HepG2 (cell line): Measurements from ENCODE around the gene RBCK1. TPM values are rescaled to one million over a fixed set of nuclear protein-coding genes. Genes with fewer than 3 reads are reported as not detected.
A peak's percentile ranks its signal among the peaks of the same experiment; 100 is the strongest.

Source experiments
- AGO2 ChIP-seq: fragments of 200-400 bp; formaldehyde crosslinking; optimal IDR thresholded peaks from 2 replicates; pipeline ENCODE3; 2017; ENCODE audit warnings: mild to moderate bottlenecking, low read depth, low read length, moderate library complexity
- ARNTL ChIP-seq: sonication (generic); formaldehyde crosslinking; IDR thresholded peaks from 2 replicates; pipeline ENCODE4 v1.4.0; 2020; ENCODE audit warnings: mild to moderate bottlenecking, missing genetic modification reagents
- CEBPB ChIP-seq: IDR thresholded peaks from 2 replicates; pipeline ENCODE4 v1.6.1; 2011; ENCODE audit warnings: low read depth, low read length, improper control_type of control experiment, borderline replicate concordance
- DR1 ChIP-seq: sonication (generic); formaldehyde crosslinking; IDR thresholded peaks from 2 replicates; pipeline ENCODE4 v1.8.0; 2021; ENCODE audit warnings: mild to moderate bottlenecking, missing genetic modification reagents, inconsistent platforms
- EP300 ChIP-seq, 3 experiments: sonication (generic) in 1 of 3; formaldehyde crosslinking in 1 of 3; IDR thresholded peaks; 2 replicates each; pipeline versions ENCODE4 v1.5.1 to v1.6.1; 2011 to 2020; ENCODE audit warnings: low read depth in 2 of 3, low read length in 2 of 3, borderline replicate concordance in 1 of 3, improper control_type of control experiment in 1 of 3, mild to moderate bottlenecking in 1 of 3, missing genetic modification reagents in 1 of 3, moderate library complexity in 1 of 3
- ERF ChIP-seq: IDR thresholded peaks from 2 replicates; pipeline ENCODE4 v1.6.1; 2018; ENCODE audit warnings: missing biosample characterization, missing genetic modification reagents
- GATAD1 ChIP-seq: IDR thresholded peaks from 2 replicates; pipeline ENCODE4 v1.6.1; 2016; ENCODE audit warnings: missing genetic modification reagents, missing compliant biosample characterization
- HNF4G ChIP-seq, 2 experiments: sonication (generic) in 1 of 2; formaldehyde crosslinking in 1 of 2; IDR thresholded peaks; 2 replicates each; pipeline versions ENCODE4 v1.4.0 to v1.6.1; 2011 to 2020; ENCODE audit warnings: borderline replicate concordance in 2 of 2, low read depth in 2 of 2, mild to moderate bottlenecking in 2 of 2, low read length in 1 of 2, missing genetic modification reagents in 1 of 2, moderate library complexity in 1 of 2
- RAD51 ChIP-seq: fragments of 450-650 bp; IDR thresholded peaks from 2 replicates; pipeline ENCODE4 v1.6.1; 2016; ENCODE audit warnings: borderline replicate concordance
- RORA ChIP-seq: sonication (generic); formaldehyde crosslinking; IDR thresholded peaks from 2 replicates; pipeline ENCODE4 v1.5.0; 2020; ENCODE audit warnings: mild to moderate bottlenecking, missing genetic modification reagents, moderate library complexity
- SAFB2 ChIP-seq: sonication (generic); formaldehyde crosslinking; IDR thresholded peaks from 2 replicates; pipeline ENCODE4 v1.5.1; 2020; ENCODE audit warnings: missing genetic modification reagents, low read depth, mild to moderate bottlenecking, borderline replicate concordance
- SALL1 ChIP-seq: sonication (generic); formaldehyde crosslinking; IDR thresholded peaks from 2 replicates; pipeline ENCODE4 v1.8.0; 2022; ENCODE audit warnings: mild to moderate bottlenecking, missing genetic modification reagents
- SRY ChIP-seq: sonication (generic); formaldehyde crosslinking; IDR thresholded peaks from 2 replicates; pipeline ENCODE4 v1.8.0; 2022; ENCODE audit warnings: mild to moderate bottlenecking, missing genetic modification reagents
- TAF15 ChIP-seq: fragments of 200-400 bp; formaldehyde crosslinking; IDR thresholded peaks from one replicate; pipeline ENCODE4 v1.6.1; 2018; ENCODE audit warnings: mild to moderate bottlenecking, low read depth, low read length; ENCODE audit not compliant: poor library complexity, severe bottlenecking
- ZNF224 ChIP-seq: sonication (generic); formaldehyde crosslinking; IDR thresholded peaks from 2 replicates; pipeline ENCODE4 v1.5.0; 2020; ENCODE audit warnings: mild to moderate bottlenecking, missing genetic modification reagents
- ZNF292 ChIP-seq: sonication (generic); formaldehyde crosslinking; IDR thresholded peaks from 2 replicates; pipeline ENCODE4 v1.8.1; 2022; ENCODE audit warnings: mild to moderate bottlenecking, low read depth, missing genetic modification reagents, borderline replicate concordance
- ZNF33A ChIP-seq: sonication (generic); formaldehyde crosslinking; IDR thresholded peaks from 2 replicates; pipeline ENCODE4 v1.5.1; 2020; ENCODE audit warnings: missing genetic modification reagents, mild to moderate bottlenecking, moderate library complexity, borderline replicate concordance
- ZNF350 ChIP-seq: sonication (generic); formaldehyde crosslinking; IDR thresholded peaks from 2 replicates; pipeline ENCODE4 v1.4.0; 2020; ENCODE audit warnings: mild to moderate bottlenecking, low read depth, missing genetic modification reagents, borderline replicate concordance
- ZNF44 ChIP-seq: sonication (generic); formaldehyde crosslinking; IDR thresholded peaks from 2 replicates; pipeline ENCODE4 v1.5.1; 2020; ENCODE audit warnings: mild to moderate bottlenecking, missing genetic modification reagents
- ZNF468 ChIP-seq: sonication (generic); formaldehyde crosslinking; IDR thresholded peaks from 2 replicates; pipeline ENCODE4 v1.8.0; 2022; ENCODE audit warnings: mild to moderate bottlenecking, moderate library complexity, missing genetic modification reagents
- ZNF510 ChIP-seq: sonication (generic); formaldehyde crosslinking; IDR thresholded peaks from 2 replicates; pipeline ENCODE4 v1.4.0; 2020; ENCODE audit warnings: low read depth, mild to moderate bottlenecking, missing genetic modification reagents
- ZNF83 ChIP-seq: sonication (generic); formaldehyde crosslinking; IDR thresholded peaks from 2 replicates; pipeline ENCODE4 v1.4.0; 2020; ENCODE audit warnings: missing genetic modification reagents, mild to moderate bottlenecking, borderline replicate concordance
- polyA plus RNA-seq, 8 experiments: library from polyadenylated mRNA; depleted of rRNA in 3 of 8; stranded (reverse) in 7 of 8; unstranded in 1 of 8; fragments of >200 nt; fragmentation: Illumina TruSeq in 4 of 8; extraction: Trizol in 4 of 8; gene quantifications; 2 replicates each; pipeline versions ENCODE4 v1.2.1 to v1.2.3, GENCODE V29; 2011 to 2016; ENCODE audit warnings: low read depth in 4 of 8, missing spikeins in 1 of 8, mixed read lengths in 1 of 8; ENCODE audit not compliant: insufficient read depth in 1 of 8
- total RNA-seq, 5 experiments: library from RNA; depleted of rRNA; stranded (reverse); fragments of >200 nt; fragmentation: Illumina TruSeq; extraction: Trizol; gene quantifications; 2 replicates each; pipeline ENCODE4 v1.2.3, GENCODE V29; 2016; ENCODE audit warnings: low read depth in 1 of 5
- TF ChIP-seq, protein P1 (sequence below): sonication (generic); formaldehyde crosslinking; IDR thresholded peaks from 2 replicates; pipeline ENCODE4 v1.4.0; 2020; ENCODE audit warnings: missing genetic modification reagents, borderline replicate concordance
- TF ChIP-seq, protein P2 (sequence below): IDR thresholded peaks from 2 replicates; pipeline ENCODE4 v1.6.1; 2018; ENCODE audit warnings: missing genetic modification reagents, mild to moderate bottlenecking, missing compliant biosample characterization

The RBCK1 gene
- total and polyA plus RNA-seq, 2 of the 13 experiments (the other 11 are each of a cell fraction or from before 2014, with no cell fraction given), result 149 to 215 TPM

DNA sequence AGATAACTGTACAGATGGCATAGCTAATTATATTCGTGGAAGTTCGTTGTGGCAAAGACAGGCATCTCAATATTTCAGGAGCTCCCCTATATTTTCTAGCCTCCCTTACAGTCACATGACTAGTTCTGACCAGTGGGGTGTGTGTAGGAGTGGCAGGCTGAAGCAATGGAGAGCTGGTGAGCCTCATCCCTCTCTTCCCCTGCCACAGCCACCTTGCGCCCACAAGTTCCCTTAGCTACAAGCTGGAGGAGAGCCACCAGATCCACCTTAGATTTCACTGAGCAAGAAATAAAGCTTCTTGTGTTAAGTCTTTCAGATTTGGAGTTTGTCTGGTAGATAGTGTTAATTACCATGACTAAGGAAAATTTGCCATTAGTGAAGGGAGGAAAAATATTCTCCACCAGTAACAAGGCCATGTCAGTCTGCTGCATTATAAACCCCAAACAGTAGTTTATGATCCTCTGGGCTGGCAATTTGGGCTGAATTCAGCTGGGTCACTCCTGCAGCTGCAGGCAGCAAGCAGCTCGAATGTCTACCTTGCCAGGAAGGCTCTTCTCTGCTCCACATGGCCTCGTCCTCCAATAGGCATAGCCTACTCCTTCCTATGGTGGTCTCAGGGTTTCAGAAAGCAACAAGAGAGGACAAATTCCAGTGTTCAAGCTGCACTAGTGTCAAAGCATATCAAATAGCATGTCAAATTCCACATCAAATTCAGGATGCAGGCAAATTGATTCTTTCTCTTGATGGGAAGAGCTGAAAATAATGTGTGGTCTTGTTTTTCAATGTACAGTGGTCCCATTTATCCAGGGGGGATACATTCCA, 7.4 kb upstream of the RBCK1 start (continued):
- no peak for TF ChIP-seq HNF4G (IDR thresholded peaks at IDR 0.05; ENCODE audit: borderline replicate concordance, low read depth, low read length)
- TF ChIP-seq HNF4G (CRISPR knock-in tag; IDR thresholded peaks at IDR 0.05; ENCODE audit: borderline replicate concordance, low read depth), result peak; percentile 37; the same call in 1 of the 2 replicates
- TF ChIP-seq ZNF44 (CRISPR knock-in tag), result no peak
- TF ChIP-seq SAFB2, result no peak
- TF ChIP-seq, protein P1, sequence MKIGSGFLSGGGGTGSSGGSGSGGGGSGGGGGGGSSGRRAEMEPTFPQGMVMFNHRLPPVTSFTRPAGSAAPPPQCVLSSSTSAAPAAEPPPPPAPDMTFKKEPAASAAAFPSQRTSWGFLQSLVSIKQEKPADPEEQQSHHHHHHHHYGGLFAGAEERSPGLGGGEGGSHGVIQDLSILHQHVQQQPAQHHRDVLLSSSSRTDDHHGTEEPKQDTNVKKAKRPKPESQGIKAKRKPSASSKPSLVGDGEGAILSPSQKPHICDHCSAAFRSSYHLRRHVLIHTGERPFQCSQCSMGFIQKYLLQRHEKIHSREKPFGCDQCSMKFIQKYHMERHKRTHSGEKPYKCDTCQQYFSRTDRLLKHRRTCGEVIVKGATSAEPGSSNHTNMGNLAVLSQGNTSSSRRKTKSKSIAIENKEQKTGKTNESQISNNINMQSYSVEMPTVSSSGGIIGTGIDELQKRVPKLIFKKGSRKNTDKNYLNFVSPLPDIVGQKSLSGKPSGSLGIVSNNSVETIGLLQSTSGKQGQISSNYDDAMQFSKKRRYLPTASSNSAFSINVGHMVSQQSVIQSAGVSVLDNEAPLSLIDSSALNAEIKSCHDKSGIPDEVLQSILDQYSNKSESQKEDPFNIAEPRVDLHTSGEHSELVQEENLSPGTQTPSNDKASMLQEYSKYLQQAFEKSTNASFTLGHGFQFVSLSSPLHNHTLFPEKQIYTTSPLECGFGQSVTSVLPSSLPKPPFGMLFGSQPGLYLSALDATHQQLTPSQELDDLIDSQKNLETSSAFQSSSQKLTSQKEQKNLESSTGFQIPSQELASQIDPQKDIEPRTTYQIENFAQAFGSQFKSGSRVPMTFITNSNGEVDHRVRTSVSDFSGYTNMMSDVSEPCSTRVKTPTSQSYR (CRISPR knock-in tag), result no peak
- no peak for TF ChIP-seq ZNF510
- TF ChIP-seq, protein P2, sequence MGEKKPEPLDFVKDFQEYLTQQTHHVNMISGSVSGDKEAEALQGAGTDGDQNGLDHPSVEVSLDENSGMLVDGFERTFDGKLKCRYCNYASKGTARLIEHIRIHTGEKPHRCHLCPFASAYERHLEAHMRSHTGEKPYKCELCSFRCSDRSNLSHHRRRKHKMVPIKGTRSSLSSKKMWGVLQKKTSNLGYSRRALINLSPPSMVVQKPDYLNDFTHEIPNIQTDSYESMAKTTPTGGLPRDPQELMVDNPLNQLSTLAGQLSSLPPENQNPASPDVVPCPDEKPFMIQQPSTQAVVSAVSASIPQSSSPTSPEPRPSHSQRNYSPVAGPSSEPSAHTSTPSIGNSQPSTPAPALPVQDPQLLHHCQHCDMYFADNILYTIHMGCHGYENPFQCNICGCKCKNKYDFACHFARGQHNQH (CRISPR knock-in tag), result peak; percentile 48; the same call in 1 of the 2 replicates
- no peak for TF ChIP-seq ZNF33A (CRISPR knock-in tag)
- peak; percentile 92 for TF ChIP-seq SRY (CRISPR knock-in tag)
- no peak for TF ChIP-seq TAF15
- TF ChIP-seq DR1 (CRISPR knock-in tag), result no peak
- TF ChIP-seq ZNF468, result peak; percentile 62; the same call in 1 of the 2 replicates
- TF ChIP-seq GATAD1 (CRISPR knock-in tag), result peak; percentile 50
- no peak; the same call in 1 of the 2 replicates for TF ChIP-seq ZNF224 (CRISPR knock-in tag)
- peak; percentile 61; the same call in 1 of the 2 replicates for TF ChIP-seq RAD51
- TF ChIP-seq RORA (CRISPR knock-in tag), result no peak
- peak; percentile 67 for TF ChIP-seq ERF (CRISPR knock-in tag)
- TF ChIP-seq AGO2, result peak; percentile 66
- TF ChIP-seq SALL1 (CRISPR knock-in tag), result peak; percentile 67
- 0 out of 4 replicates have a peak, but pooled peaks of 1 of the 2 experiments have one; percentile 10 for TF ChIP-seq EP300 (IDR thresholded peaks at IDR 0.05; ENCODE audit: low read depth in 2 of 2, low read length in 2 of 2)
- TF ChIP-seq EP300 (CRISPR knock-in tag; IDR thresholded peaks at IDR 0.05; ENCODE audit: borderline replicate concordance), result 0 out of 2 replicates have a peak, but pooled peaks have one; percentile 6
- no peak for TF ChIP-seq ZNF350 (CRISPR knock-in tag)
- 0 out of 2 replicates have a peak, but pooled peaks have one; percentile 21 for TF ChIP-seq ZNF83 (CRISPR knock-in tag)
- TF ChIP-seq ARNTL (CRISPR knock-in tag), result no peak
- TF ChIP-seq CEBPB, result no peak
- no peak for TF ChIP-seq ZNF292 (CRISPR knock-in tag)
